EL (cell line): Measurements from ENCODE around the gene CKAP5.
"Not testable (repeated sequence)": the region's sequence is repeated elsewhere in the genome, so short reads cannot be mapped to it uniquely, and the experiment has no call there.

Experiments used
- DNase-seq: peaks from one replicate; pipeline ENCODE4 v3.0.0-alpha.2; 2016

The CKAP5 gene

GRCh38 chr11:46724088-46724487 is 122.0 kb downstream of the CKAP5 start:
- DNase-seq, result no peak

- DNase-seq, result no peak
Observed at GRCh38 chr11:46723359-46723680, 122.8 kb downstream of the CKAP5 start.

- DNase-seq, result no peak
Observed at GRCh38 chr11:46722566-46723358, 123.3 kb downstream of the CKAP5 start.

GRCh38 chr11:46721286-46721685 is 124.8 kb downstream of the CKAP5 start:
- no peak for DNase-seq

GRCh38 chr11:46719543-46720218 is 126.4 kb downstream of the CKAP5 start:
- DNase-seq, result no peak

GRCh38 chr11:46719048-46719542 is 127.0 kb downstream of the CKAP5 start, which contains the start of gene F2:
TSS of gene F2 (plus strand) at chr11:46719213. CDS start at chr11:46719236, 23 bp downstream.
- DNase-seq, result no peak

- peak; percentile 21 for DNase-seq
Observed at GRCh38 chr11:46718155-46719019, 127.7 kb downstream of the CKAP5 start.

- DNase-seq, result not testable (repeated sequence)
Observed at GRCh38 chr11:46717825-46718154, 128.3 kb downstream of the CKAP5 start.

- DNase-seq, result no peak
Observed at GRCh38 chr11:46712874-46713576, 133.1 kb downstream of the CKAP5 start.

GRCh38 chr11:46711303-46711702 is 134.8 kb downstream of the CKAP5 start:
- DNase-seq, result no peak

- DNase-seq, result peak; percentile 84
Observed at GRCh38 chr11:46710821-46711269, 135.2 kb downstream of the CKAP5 start.

GRCh38 chr11:46709351-46709750 is 136.7 kb downstream of the CKAP5 start:
- DNase-seq, result not testable (repeated sequence)

GRCh38 chr11:46706886-46707285 is 139.2 kb downstream of the CKAP5 start:
- DNase-seq, result no peak

- DNase-seq, result no peak
Observed at GRCh38 chr11:46705070-46705688, 140.9 kb downstream of the CKAP5 start.

- DNase-seq, result no peak
Observed at GRCh38 chr11:46701078-46701654, 144.9 kb downstream of the CKAP5 start.

GRCh38 chr11:46700241-46701077 is 145.6 kb downstream of the CKAP5 start, which contains the start of the genes ARHGAP1 and ZNF408:
TSS of gene ARHGAP1 (minus strand) at chr11:46700619. CDS start at chr11:46696107, 4,512 bp downstream.
TSS of gene ZNF408 (plus strand) at chr11:46701031. CDS start at chr11:46701048, 17 bp downstream.
- peak; percentile 99 for DNase-seq

- DNase-seq, result no peak
Observed at GRCh38 chr11:46698597-46698996, 147.5 kb downstream of the CKAP5 start.

GRCh38 chr11:46697723-46698122 is 148.4 kb downstream of the CKAP5 start:
- DNase-seq, result no peak

GRCh38 chr11:46697303-46697702 is 148.8 kb downstream of the CKAP5 start:
- no peak for DNase-seq

GRCh38 chr11:46696212-46696558 is 149.9 kb downstream of the CKAP5 start:
- DNase-seq, result no peak
